HUES48 (cell line): ENCODE measurements around the gene C16orf89.

Source experiments
- H3K27ac ChIP-seq: one replicate; pipeline ENCODE4 v1.7.0; 2013; ENCODE audit warnings: low read depth, low read length, inconsistent platforms
- H3K27me3 ChIP-seq: 2 replicates; pipeline ENCODE4 v1.6.1; 2013; ENCODE audit warnings: mild to moderate bottlenecking, low read length; ENCODE audit not compliant: control insufficient read depth, insufficient read depth
- H3K36me3 ChIP-seq: 2 replicates; pipeline ENCODE4 v1.6.1; 2013; ENCODE audit warnings: low read length; ENCODE audit not compliant: control insufficient read depth, insufficient read depth
- H3K4me1 ChIP-seq: 2 replicates; pipeline ENCODE4 v1.6.1; 2013; ENCODE audit warnings: mild to moderate bottlenecking, low read length; ENCODE audit not compliant: control insufficient read depth, insufficient read depth
- H3K4me3 ChIP-seq: 2 replicates; pipeline ENCODE4 v1.5.1; 2013; ENCODE audit warnings: mild to moderate bottlenecking, low read depth, low read length
- H3K9ac ChIP-seq: 2 replicates; pipeline ENCODE4 v1.6.1; 2013; ENCODE audit warnings: mild to moderate bottlenecking, low read depth, low read length, moderate library complexity
- H3K9me3 ChIP-seq: 2 replicates; pipeline ENCODE4 v1.6.1; 2013; ENCODE audit warnings: low read length; ENCODE audit not compliant: control insufficient read depth, insufficient read depth

The C16orf89 gene

GRCh38 chr16:5012887-5013286, 52.9 kb downstream of the C16orf89 start:
- no peak overlapping the region for H3K4me3 ChIP-seq
- no peaks in the 10 kb centered on the region for H3K9me3 ChIP-seq
- no peaks in the 10 kb centered on the region for H3K27me3 ChIP-seq
- H3K27ac ChIP-seq, result no peak overlapping the region
- no peak overlapping the region for H3K9ac ChIP-seq
- no peaks in the 10 kb centered on the region for H3K36me3 ChIP-seq
- no peaks in the 10 kb centered on the region; the same call in 1 of the 2 replicates for H3K4me1 ChIP-seq

- Histone ChIP-seq H3K4me1 (no peaks in the 10 kb centered on the region; the same call in 1 of the 2 replicates), H3K27me3 (no peaks in the 10 kb centered on the region), H3K27ac (no peak overlapping the region), H3K9me3 (no peaks in the 10 kb centered on the region), H3K36me3 (no peaks in the 10 kb centered on the region), H3K4me3 (no peak overlapping the region), H3K9ac (no peak overlapping the region)
Observed at GRCh38 chr16:5011637-5012036, 54.1 kb downstream of the C16orf89 start.

GRCh38 chr16:5010576-5011329, 55.0 kb downstream of the C16orf89 start:
- H3K4me1 ChIP-seq, result no peaks in the 10 kb centered on the region; the same call in 1 of the 2 replicates
- no peaks in the 10 kb centered on the region for H3K36me3 ChIP-seq
- no peak overlapping the region for H3K4me3 ChIP-seq
- H3K27me3 ChIP-seq, result no peaks in the 10 kb centered on the region
- H3K27ac ChIP-seq, result no peak overlapping the region
- no peaks in the 10 kb centered on the region for H3K9me3 ChIP-seq
- H3K9ac ChIP-seq, result no peak overlapping the region

- H3K27me3 ChIP-seq, result no peaks in the 10 kb centered on the region
- H3K4me3 ChIP-seq, result no peak overlapping the region
- H3K9me3 ChIP-seq, result no peaks in the 10 kb centered on the region
- H3K36me3 ChIP-seq, result no peaks in the 10 kb centered on the region
- H3K4me1 ChIP-seq, result no peaks in the 10 kb centered on the region; the same call in 1 of the 2 replicates
- no peak overlapping the region for H3K27ac ChIP-seq
- H3K9ac ChIP-seq, result no peak overlapping the region
Observed at GRCh38 chr16:5008311-5008731, 57.4 kb downstream of the C16orf89 start.

- no peak overlapping the region for H3K4me3 ChIP-seq
- H3K9me3 ChIP-seq, result no peaks in the 10 kb centered on the region
- H3K27me3 ChIP-seq, result no peaks in the 10 kb centered on the region
- H3K9ac ChIP-seq, result no peak overlapping the region
- H3K27ac ChIP-seq, result no peak overlapping the region
- H3K4me1 ChIP-seq, result no peaks in the 10 kb centered on the region; the same call in 1 of the 2 replicates
- H3K36me3 ChIP-seq, result no peaks in the 10 kb centered on the region
Observed at GRCh38 chr16:5007256-5007655, 58.5 kb downstream of the C16orf89 start.

GRCh38 chr16:5006348-5007193, 59.2 kb downstream of the C16orf89 start:
- no peaks in the 10 kb centered on the region for H3K9me3 ChIP-seq
- no peaks in the 10 kb centered on the region; the same call in 1 of the 2 replicates for H3K4me1 ChIP-seq
- no peaks in the 10 kb centered on the region for H3K36me3 ChIP-seq
- no peak overlapping the region for H3K9ac ChIP-seq
- H3K27me3 ChIP-seq, result no peaks in the 10 kb centered on the region
- H3K4me3 ChIP-seq, result no peak overlapping the region
- H3K27ac ChIP-seq, result no peak overlapping the region

- no peak overlapping the region for H3K4me3 ChIP-seq
- H3K27me3 ChIP-seq, result no peaks in the 10 kb centered on the region
- H3K4me1 ChIP-seq, result no peaks in the 10 kb centered on the region
- H3K9me3 ChIP-seq, result no peaks in the 10 kb centered on the region
- no peak overlapping the region for H3K9ac ChIP-seq
- no peak overlapping the region for H3K27ac ChIP-seq
- no peaks in the 10 kb centered on the region for H3K36me3 ChIP-seq
Observed at GRCh38 chr16:5005916-5006315, 59.8 kb downstream of the C16orf89 start.

- H3K27ac ChIP-seq, result no peak overlapping the region
- H3K36me3 ChIP-seq, result no peaks in the 10 kb centered on the region
- no peaks in the 10 kb centered on the region for H3K27me3 ChIP-seq
- H3K4me1 ChIP-seq, result no peaks in the 10 kb centered on the region
- H3K4me3 ChIP-seq, result no peak overlapping the region
- no peak overlapping the region for H3K9ac ChIP-seq
- H3K9me3 ChIP-seq, result no peaks in the 10 kb centered on the region
Observed at GRCh38 chr16:5004311-5004710, 61.4 kb downstream of the C16orf89 start.

GRCh38 chr16:5003828-5004227, 61.9 kb downstream of the C16orf89 start:
- Histone ChIP-seq H3K4me1 (no peaks in the 10 kb centered on the region), H3K27me3 (no peaks in the 10 kb centered on the region), H3K4me3 (no peak overlapping the region), H3K9ac (no peak overlapping the region), H3K9me3 (no peaks in the 10 kb centered on the region), H3K36me3 (no peaks in the 10 kb centered on the region), H3K27ac (no peak overlapping the region)

- H3K36me3 ChIP-seq, result no peaks in the 10 kb centered on the region
- no peak overlapping the region for H3K4me3 ChIP-seq
- no peaks in the 10 kb centered on the region for H3K27me3 ChIP-seq
- no peak overlapping the region for H3K9ac ChIP-seq
- H3K9me3 ChIP-seq, result no peaks in the 10 kb centered on the region
- H3K27ac ChIP-seq, result no peak overlapping the region
- no peaks in the 10 kb centered on the region for H3K4me1 ChIP-seq
Observed at GRCh38 chr16:5003211-5003610, 62.5 kb downstream of the C16orf89 start.

- H3K4me3 ChIP-seq, result no peak overlapping the region
- H3K27ac ChIP-seq, result no peak overlapping the region
- H3K9me3 ChIP-seq, result no peaks in the 10 kb centered on the region
- H3K4me1 ChIP-seq, result no peaks in the 10 kb centered on the region
- no peaks in the 10 kb centered on the region for H3K27me3 ChIP-seq
- no peaks in the 10 kb centered on the region for H3K36me3 ChIP-seq
- H3K9ac ChIP-seq, result no peak overlapping the region
Observed at GRCh38 chr16:5002699-5003143, 63.0 kb downstream of the C16orf89 start.
